ENCODE measurements around the gene AKR1C2. TPM values are rescaled to one million over a fixed set of nuclear protein-coding genes. Genes with fewer than 3 reads are reported as not detected.
"Not testable (repeated sequence)": the region's sequence is repeated elsewhere in the genome, so short reads cannot be mapped to it uniquely, and the experiment has no call there.

Gene AKR1C2
- total and polyA plus RNA-seq, 10 of the 15 experiments (the other 5 are each of a cell fraction or from before 2014, with no cell fraction given) = 0.31 to 0.44 (median 0.36) TPM; not detected in 7

DNA sequence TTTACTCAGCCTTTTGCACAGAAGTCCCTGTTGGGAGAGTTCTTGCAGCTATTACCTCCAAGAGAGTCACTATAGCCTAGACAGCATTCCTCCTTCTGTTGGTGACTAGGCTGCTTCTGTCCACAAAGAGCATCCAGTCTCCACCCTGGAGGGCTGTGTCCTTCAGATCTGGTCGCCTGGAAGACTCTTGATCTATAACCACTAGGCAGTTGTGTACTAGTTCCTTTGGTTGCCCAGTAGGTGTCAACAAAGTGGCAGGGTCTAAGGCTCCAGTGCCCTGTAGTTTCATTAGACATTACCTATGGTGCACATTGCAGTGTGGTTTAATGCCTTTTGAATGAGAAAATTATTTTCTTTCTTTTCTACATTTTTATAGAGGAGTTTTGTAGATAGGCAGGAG, 11.3 kb upstream of the AKR1C2 start:
- FAIRE-seq = no peak
- BruUV-seq (replicated peaks) = no TSS peak
- no peak for ATAC-seq
- no peaks in the 10 kb centered on the region for H4K20me1 ChIP-seq (ENCODE audit: control insufficient read depth, insufficient read depth)
- ChIA-PET CTCF (no interaction called here), SMC1A (ENCODE audit: uncharacterized antibody, unreplicated experiment) (no interaction called here), RAD21 (ENCODE audit: unreplicated experiment) (no interaction called here), POLR2A (no interaction called here)
- no peak overlapping the region for H3K9ac ChIP-seq (ENCODE audit: control insufficient read depth, insufficient read depth, low read length)
- TF ChIP-seq CTCF (IDR thresholded peaks at IDR 0.05 in 2 of 3, conservative IDR thresholded peaks at IDR 0.05 in 1 of 3; ENCODE audit: control insufficient read depth in 2 of 3, extremely low read depth in 1 of 3, insufficient read depth in 1 of 3, low read depth in 3 of 3, low read length in 3 of 3) = peak in 1 of 3 experiments; percentile 5; a peak in 1 of 6 replicates
- no peak for TF ChIP-seq STAT3 (IDR thresholded peaks at IDR 0.05; ENCODE audit: low read depth, low read length)
- 0% methylated on average over 1 of the region's 1 CpG for WGBS (ENCODE audit: insufficient coverage, insufficient replicate concordance, low lambda C conversion rate, missing lambda C conversion rate)
- no peak overlapping the region for H3K4me3 ChIP-seq
- H3K4me2 ChIP-seq (ENCODE audit: control insufficient read depth, insufficient read depth) = no peak overlapping the region
- H3K9me3 ChIP-seq (replicated peaks; ENCODE audit: control insufficient read depth, insufficient read depth, low read length) = no peaks in the 10 kb centered on the region
- no peaks in the 10 kb centered on the region; a peak in 1 of 4 replicates for H3K27me3 ChIP-seq (replicated peaks in 1 of 2; ENCODE audit: control insufficient read depth in 2 of 2, insufficient read depth in 2 of 2, low read length in 1 of 2)
- H3K4me1 ChIP-seq (ENCODE audit: control insufficient read depth, insufficient read depth, low read length) = no peaks in the 10 kb centered on the region
- no peak overlapping the region for H3K27ac ChIP-seq (ENCODE audit: control insufficient read depth, insufficient read depth)
- no peaks in the 10 kb centered on the region for H3K79me2 ChIP-seq (ENCODE audit: control insufficient read depth, insufficient read depth, low read length)
- H3K36me3 ChIP-seq (ENCODE audit: control insufficient read depth in 2 of 2, insufficient read depth in 2 of 2, low read length in 1 of 2) = no peaks in the 10 kb centered on the region
- H2AFZ ChIP-seq (ENCODE audit: control insufficient read depth, low read depth, low read length) = no peak overlapping the region
- no peak for DNase-seq (ENCODE audit: low read depth, low spot score)
- in situ Hi-C loops (cut with MboI) (no loop called here), intact Hi-C loops (cut with micrococcal nuclease; ENCODE audit: unreplicated experiment) (no loop called here)

DNA sequence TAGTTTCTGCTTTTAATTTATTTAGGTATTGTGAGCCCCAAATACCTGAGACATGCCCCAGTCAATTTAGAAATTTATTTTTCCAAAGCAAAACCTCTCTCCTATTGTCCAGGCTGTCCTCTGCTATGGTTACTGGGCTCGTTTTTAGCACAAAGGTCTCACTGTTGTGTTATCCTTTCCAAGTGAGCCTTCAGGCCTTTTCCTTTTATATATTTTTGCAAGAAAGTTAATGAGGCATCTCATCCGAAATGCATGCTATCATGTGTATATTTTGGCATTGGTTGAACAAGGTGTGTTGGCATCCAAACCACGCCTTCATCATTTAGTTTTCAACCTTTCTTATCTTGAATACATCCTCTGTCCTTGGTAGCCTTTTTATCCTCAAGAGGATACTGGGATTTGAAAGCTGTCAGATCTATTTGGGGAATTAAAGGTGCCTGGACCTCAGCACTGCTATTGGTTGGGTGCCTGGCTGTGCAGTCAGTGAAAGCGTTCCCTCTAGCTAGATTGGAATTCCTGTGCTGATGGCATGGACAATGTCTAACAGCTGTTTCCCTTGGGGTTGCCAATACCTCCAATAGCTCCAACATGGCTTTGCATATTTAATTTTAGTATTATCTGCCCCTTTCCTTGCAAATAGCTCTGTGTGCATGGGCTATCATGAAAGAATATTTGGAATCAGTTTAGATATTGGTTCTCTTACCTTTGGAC, 10.7 kb upstream of the AKR1C2 start:
- 0% methylated on average over 4 of the region's 4 CpGs for WGBS (ENCODE audit: insufficient coverage, insufficient replicate concordance, low lambda C conversion rate, missing lambda C conversion rate)
- BruUV-seq (replicated peaks) = not testable (repeated sequence)

More for the DNA sequence above, 10.7 kb upstream of the AKR1C2 start:
- H3K4me2 ChIP-seq (ENCODE audit: control insufficient read depth, insufficient read depth); DNase-seq (ENCODE audit: low read depth, low spot score); H3K9ac ChIP-seq (ENCODE audit: control insufficient read depth, insufficient read depth, low read length); intact Hi-C loops (cut with micrococcal nuclease; ENCODE audit: unreplicated experiment); FAIRE-seq; RAD21 ChIA-PET (ENCODE audit: unreplicated experiment); POLR2A ChIA-PET; H3K4me1 ChIP-seq (ENCODE audit: control insufficient read depth, insufficient read depth, low read length); H3K36me3 ChIP-seq (ENCODE audit: control insufficient read depth in 2 of 2, insufficient read depth in 2 of 2, low read length in 1 of 2); H3K9me3 ChIP-seq (replicated peaks; ENCODE audit: control insufficient read depth, insufficient read depth, low read length); H3K27ac ChIP-seq (ENCODE audit: control insufficient read depth, insufficient read depth); H3K79me2 ChIP-seq (ENCODE audit: control insufficient read depth, insufficient read depth, low read length); H2AFZ ChIP-seq (ENCODE audit: control insufficient read depth, low read depth, low read length); CTCF ChIA-PET; SMC1A ChIA-PET (ENCODE audit: uncharacterized antibody, unreplicated experiment); H4K20me1 ChIP-seq (ENCODE audit: control insufficient read depth, insufficient read depth); in situ Hi-C loops (cut with MboI); H3K27me3 ChIP-seq (replicated peaks in 1 of 2; ENCODE audit: control insufficient read depth in 2 of 2, insufficient read depth in 2 of 2, low read length in 1 of 2); ATAC-seq; H3K4me3 ChIP-seq: not testable (repeated sequence)

Measured in GM12878 (cell line).